GM21529 (cell line): ENCODE measurements around the gene TSC1.

Experiments
- ATAC-seq: cut with Tn5 transposase; IDR thresholded peaks from one replicate; pipeline ENCODE4 v1.9.1; 2021; ENCODE audit not compliant: unreplicated experiment

The TSC1 gene

GRCh38 chr9:132864691-132865090, 79.7 kb downstream of the TSC1 start:
- no peak for ATAC-seq

GRCh38 chr9:132864277-132864676, 80.1 kb downstream of the TSC1 start:
- ATAC-seq = no peak

- ATAC-seq = no peak
Measured at GRCh38 chr9:132863096-132863495, 81.3 kb downstream of the TSC1 start.

GRCh38 chr9:132862533-132862932, 81.9 kb downstream of the TSC1 start:
- no peak for ATAC-seq

DNA sequence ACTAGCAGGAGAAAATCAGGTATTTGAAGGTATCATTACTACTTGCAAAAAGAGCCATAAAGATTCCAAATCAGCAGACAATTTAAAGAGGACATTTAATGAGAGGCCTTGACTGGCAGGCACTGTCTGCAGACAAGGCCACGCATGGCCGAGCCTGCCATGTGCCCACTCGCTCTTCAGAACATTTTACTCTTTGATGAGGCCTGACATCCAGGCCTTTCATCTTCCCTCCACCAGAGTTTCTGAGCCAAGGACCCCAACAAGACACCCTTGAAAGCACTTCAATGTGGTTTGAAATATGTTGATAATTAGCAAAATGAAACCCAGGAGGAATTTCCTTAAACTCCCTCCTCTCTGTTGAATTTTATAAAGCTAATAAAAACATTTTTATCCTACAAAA, 82.8 kb downstream of the TSC1 start:
- no peak for ATAC-seq

DNA sequence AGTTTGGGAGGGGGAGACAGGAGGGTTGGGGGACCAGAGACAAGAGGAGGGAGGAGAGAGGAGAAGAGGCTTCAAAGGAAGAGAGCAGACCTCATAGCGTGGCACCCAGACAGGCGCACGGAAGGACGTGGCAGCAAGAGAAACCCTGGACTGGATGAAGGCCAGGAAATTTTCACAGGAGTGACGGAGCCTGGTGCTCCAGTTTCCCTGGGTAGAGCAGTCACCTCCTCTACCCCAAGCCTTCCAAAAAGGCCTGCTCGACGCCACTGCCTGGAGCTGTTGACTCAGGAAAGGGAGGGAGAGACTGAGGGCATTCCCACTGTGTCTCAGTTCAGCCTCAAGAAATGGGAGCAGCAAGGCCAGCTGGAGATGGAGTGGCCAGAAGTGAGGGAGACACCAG, 85.7 kb downstream of the TSC1 start:
- no peak for ATAC-seq

DNA sequence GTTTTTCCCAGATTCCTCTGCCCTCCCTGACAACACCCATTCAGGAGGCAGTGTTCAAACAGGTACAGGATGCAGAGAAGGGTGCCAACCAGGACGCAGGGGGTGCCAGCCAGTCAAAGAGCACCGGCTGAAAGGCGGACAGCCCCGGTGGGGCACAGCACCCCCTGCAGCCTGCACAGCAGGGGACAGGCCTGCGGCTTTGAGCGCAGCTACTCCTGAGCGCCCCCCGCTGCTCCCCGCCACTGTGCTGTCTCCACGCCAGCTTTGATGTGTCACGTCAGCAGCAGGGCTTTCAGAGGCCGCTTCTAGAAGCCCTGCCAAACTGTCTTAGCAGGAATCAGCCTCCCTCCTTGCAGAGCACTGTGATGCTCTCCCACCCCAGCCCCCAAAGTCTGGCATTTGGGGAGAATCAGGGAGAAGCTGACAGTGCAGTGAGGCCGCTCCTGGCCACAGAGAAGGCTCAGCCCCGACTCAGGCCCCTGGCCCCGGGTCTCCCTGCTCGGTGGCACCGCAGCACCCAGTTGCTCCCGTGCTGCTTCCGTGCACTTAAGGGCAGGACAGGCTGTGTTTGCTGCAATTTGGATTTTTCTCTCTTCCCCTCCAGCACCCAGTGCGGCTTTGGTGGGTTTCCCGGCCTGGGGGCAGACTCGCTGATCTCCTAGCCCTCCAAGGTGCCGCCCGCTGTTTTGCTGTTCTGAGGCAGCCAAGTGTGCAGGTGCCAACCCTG, 86.6 kb downstream of the TSC1 start:
- no peak for ATAC-seq

- ATAC-seq = no peak
Measured at GRCh38 chr9:132857031-132857430, 87.4 kb downstream of the TSC1 start.

GRCh38 chr9:132855904-132856303, 88.5 kb downstream of the TSC1 start:
- no peak for ATAC-seq

- no peak for ATAC-seq
Measured at GRCh38 chr9:132854832-132855231, 89.6 kb downstream of the TSC1 start.

DNA sequence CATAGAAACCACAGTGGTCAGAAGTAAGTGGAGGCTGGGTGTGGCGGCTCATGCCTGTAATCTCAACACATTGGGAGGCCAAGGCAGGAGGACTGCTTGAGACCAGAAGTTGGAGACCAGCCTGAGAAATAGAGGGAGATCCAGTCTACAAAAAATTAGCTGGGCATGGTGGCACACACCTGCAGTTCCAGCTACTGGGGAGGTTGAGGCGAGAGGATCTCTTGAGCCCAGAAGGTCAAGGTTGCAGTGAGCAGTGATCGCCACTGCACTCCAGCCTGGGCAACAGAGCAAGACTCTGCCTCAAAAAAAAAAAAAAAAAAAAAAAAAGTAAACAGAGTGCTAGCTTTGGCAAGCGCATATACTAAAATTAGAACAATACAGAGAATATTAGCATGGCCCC, 90.9 kb downstream of the TSC1 start:
- no peak for ATAC-seq

GRCh38 chr9:132849185-132849706, 95.2 kb downstream of the TSC1 start:
- ATAC-seq = no peak

GRCh38 chr9:132846918-132847515, 97.4 kb downstream of the TSC1 start:
- no peak for ATAC-seq

- ATAC-seq = no peak
Measured at GRCh38 chr9:132846109-132846917, 98.1 kb downstream of the TSC1 start.

DNA sequence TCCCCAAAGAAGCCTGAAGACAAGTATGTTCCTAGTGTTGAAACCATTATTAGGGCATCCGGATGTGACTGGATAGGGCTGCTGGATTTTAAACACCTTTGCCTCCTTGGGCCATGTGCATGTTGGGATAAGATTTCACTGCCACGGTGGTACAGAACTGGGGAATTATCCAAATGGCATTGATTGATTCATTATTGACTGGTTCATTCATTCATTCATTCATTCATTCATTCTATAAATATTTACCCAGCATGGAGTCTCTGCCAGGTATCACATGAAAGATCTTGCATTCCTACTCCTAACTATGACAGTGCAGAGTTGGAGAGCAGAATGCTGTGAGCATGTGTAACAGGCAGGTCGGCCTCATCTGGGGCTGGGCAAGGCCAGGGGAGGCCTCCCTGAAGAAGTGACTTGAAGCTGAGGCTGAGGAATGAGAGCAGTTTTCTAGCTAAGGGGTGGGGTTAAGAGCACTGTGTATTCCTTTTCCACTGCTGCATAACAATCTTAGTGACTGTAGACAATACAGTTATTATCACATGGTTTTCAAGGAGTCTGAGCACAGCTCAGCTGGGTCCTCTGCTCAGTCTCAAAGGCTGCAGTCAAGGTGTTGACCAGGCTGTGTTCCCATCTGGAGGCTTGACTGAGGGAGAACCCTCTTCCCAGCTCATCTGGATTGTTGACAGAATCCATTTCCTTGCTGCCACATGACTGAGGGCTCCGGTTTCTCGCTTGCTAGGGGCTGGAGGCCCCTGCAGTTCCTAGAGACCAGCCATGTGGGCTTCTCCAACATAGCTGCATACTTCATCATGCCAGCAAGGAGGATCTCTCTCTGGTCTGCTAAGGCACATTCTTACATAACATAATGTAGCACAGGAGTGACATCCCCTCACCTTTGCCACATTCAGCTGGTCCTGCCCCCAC, 102.0 kb downstream of the TSC1 start:
- no peak for ATAC-seq
